ENCODE measurements around the gene SLC39A3. TPM values are rescaled to one million over a fixed set of nuclear protein-coding genes. Genes with fewer than 3 reads are reported as not detected.

Gene SLC39A3
- total and polyA plus RNA-seq, 2 donors (not counting 1 experiment from before 2014, with no cell fraction given): 23.9 to 28.2 TPM

DNA sequence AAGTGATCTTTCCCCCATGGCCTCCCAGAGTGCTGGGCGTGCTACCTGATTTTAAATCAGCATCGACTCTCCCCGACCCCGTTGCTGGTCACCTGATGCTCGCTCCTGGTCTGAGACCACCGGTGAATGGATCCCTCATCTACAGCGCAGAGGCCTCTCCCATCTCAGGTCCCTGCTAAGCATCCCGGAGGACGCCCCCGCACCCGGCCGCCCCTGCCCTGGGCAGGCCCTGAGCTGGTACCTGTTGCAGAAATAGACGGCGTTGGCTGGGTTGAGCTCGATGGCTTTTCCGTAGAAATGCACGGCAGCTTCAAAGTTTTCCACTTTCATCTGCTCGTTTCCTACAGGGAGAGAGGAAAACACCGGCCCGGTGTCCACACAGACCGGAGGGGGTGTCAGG lies 25.1 kb upstream of the SLC39A3 start:
- TF ChIP-seq EZH2 (IDR thresholded peaks at IDR 0.05; ENCODE audit: low read length, missing control alignments): no peak
- TF ChIP-seq, protein P1, sequence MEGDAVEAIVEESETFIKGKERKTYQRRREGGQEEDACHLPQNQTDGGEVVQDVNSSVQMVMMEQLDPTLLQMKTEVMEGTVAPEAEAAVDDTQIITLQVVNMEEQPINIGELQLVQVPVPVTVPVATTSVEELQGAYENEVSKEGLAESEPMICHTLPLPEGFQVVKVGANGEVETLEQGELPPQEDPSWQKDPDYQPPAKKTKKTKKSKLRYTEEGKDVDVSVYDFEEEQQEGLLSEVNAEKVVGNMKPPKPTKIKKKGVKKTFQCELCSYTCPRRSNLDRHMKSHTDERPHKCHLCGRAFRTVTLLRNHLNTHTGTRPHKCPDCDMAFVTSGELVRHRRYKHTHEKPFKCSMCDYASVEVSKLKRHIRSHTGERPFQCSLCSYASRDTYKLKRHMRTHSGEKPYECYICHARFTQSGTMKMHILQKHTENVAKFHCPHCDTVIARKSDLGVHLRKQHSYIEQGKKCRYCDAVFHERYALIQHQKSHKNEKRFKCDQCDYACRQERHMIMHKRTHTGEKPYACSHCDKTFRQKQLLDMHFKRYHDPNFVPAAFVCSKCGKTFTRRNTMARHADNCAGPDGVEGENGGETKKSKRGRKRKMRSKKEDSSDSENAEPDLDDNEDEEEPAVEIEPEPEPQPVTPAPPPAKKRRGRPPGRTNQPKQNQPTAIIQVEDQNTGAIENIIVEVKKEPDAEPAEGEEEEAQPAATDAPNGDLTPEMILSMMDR (conservative IDR thresholded peaks at IDR 0.05 in 1 of 2, IDR thresholded peaks at IDR 0.05 in 1 of 2; ENCODE audit: low read depth in 1 of 2, low read length in 2 of 2): no peak
- no peaks in the 10 kb centered on the region for H3K4me1 ChIP-seq (ENCODE audit: control insufficient read depth, extremely low read depth, insufficient read depth, low read length)
- H4K20me1 ChIP-seq (ENCODE audit: control insufficient read depth, extremely low read depth, insufficient read depth, low read length): no peaks in the 10 kb centered on the region
- no peak overlapping the region for H3K4me2 ChIP-seq (ENCODE audit: extremely low read depth, insufficient read depth, low read length)
- no peak for DNase-seq (ENCODE audit: low read depth in 2 of 2)
- no peak overlapping the region for H3K4me3 ChIP-seq (replicated peaks in 1 of 4; ENCODE audit: control extremely low read depth in 1 of 4, insufficient read depth in 1 of 4, low read depth in 3 of 4, low read length in 4 of 4)
- peaks cover 11% of the 10 kb centered on the region for H3K79me2 ChIP-seq (ENCODE audit: control insufficient read depth, insufficient read depth, low read length)
- peaks cover 16% of the 10 kb centered on the region for H3K36me3 ChIP-seq (ENCODE audit: control insufficient read depth, insufficient read depth, low read length)
- no peaks in the 10 kb centered on the region for H3K27me3 ChIP-seq (ENCODE audit: control insufficient read depth, insufficient read depth, low read length)
- H3K27ac ChIP-seq (ENCODE audit: insufficient read depth, low read length): no peak overlapping the region
- H3K9me3 ChIP-seq (ENCODE audit: control insufficient read depth, insufficient read depth, low read depth, low read length): no peaks in the 10 kb centered on the region
- no peak overlapping the region for H2AFZ ChIP-seq (ENCODE audit: low read length)
- H3K9ac ChIP-seq (ENCODE audit: insufficient read depth, low read length): no peak overlapping the region

DNA sequence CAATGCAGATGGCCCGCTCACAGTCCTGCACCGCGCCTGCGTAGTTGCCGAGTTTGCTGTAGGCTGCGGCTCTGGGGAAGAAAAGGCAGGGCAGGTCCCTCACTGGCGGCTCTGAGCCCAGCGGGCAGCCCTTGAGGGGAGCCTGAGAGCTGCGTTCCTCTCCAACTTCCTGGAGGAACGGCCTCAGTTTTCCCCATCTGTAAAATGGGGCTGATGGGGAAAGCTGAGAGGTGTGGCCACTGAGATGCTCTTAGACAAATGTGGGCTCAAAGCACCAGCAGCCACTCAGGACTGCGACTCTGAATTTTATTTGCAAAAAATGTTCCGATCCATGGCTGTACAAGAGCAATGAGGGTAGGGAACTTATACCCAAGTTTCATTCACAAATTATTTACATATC lies 23.9 kb upstream of the SLC39A3 start:
- Histone ChIP-seq H4K20me1 (ENCODE audit: control insufficient read depth, extremely low read depth, insufficient read depth, low read length) (no peaks in the 10 kb centered on the region), H3K9me3 (ENCODE audit: control insufficient read depth, insufficient read depth, low read depth, low read length) (no peaks in the 10 kb centered on the region), H2AFZ (ENCODE audit: low read length) (no peak overlapping the region), H3K4me1 (ENCODE audit: control insufficient read depth, extremely low read depth, insufficient read depth, low read length) (no peaks in the 10 kb centered on the region), H3K4me2 (ENCODE audit: extremely low read depth, insufficient read depth, low read length) (no peak overlapping the region), H3K79me2 (ENCODE audit: control insufficient read depth, insufficient read depth, low read length) (peaks cover 2% of the 10 kb centered on the region), H3K9ac (ENCODE audit: insufficient read depth, low read length) (no peak overlapping the region), H3K36me3 (ENCODE audit: control insufficient read depth, insufficient read depth, low read length) (peaks cover 17% of the 10 kb centered on the region), H3K27me3 (ENCODE audit: control insufficient read depth, insufficient read depth, low read length) (no peaks in the 10 kb centered on the region), H3K27ac (ENCODE audit: insufficient read depth, low read length) (no peak overlapping the region), H3K4me3 (replicated peaks in 1 of 4; ENCODE audit: control extremely low read depth in 1 of 4, insufficient read depth in 1 of 4, low read depth in 3 of 4, low read length in 4 of 4) (no peak overlapping the region)
- no peak for DNase-seq (ENCODE audit: low read depth in 2 of 2)
- no peak for TF ChIP-seq EZH2 (IDR thresholded peaks at IDR 0.05; ENCODE audit: low read length, missing control alignments)
- TF ChIP-seq, protein P1 (conservative IDR thresholded peaks at IDR 0.05 in 1 of 2, IDR thresholded peaks at IDR 0.05 in 1 of 2; ENCODE audit: low read depth in 1 of 2, low read length in 2 of 2): no peak

DNA sequence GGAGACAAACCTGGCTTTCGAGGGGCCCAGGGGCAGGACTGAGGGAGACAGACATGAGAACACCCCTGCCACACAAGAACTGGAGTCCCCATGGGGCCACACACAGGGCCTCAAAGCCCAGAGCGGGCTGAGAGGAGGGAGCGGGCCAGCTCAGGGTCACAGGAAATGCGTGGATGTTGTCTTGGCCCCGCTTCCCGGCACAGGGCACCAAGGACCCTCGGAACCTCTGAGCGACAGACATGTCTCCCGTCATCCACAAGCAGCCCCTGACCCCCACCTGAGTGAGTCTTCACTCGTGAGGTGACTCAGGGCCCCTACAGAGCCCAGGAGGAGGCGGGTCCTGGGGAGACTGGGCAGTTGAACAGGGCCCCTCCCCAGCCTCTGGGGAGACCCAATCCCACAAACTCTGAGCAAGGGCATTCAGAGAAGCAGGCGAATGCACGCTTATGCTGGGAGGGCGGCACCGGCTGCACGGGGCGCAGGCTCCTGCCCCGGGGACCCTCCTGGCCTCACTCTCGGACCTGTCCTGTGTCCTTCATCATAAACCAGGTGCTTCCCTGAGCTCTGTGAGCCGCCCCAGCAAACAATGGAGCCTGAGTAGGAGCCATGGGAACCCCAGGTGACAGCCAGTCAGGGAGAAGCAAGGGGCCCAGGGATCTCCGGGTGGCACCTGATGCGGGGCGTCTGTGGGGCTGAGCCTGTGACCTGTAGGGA lies 23.1 kb upstream of the SLC39A3 start:
- TF ChIP-seq, protein P1 (conservative IDR thresholded peaks at IDR 0.05 in 1 of 2, IDR thresholded peaks at IDR 0.05 in 1 of 2; ENCODE audit: low read depth in 1 of 2, low read length in 2 of 2): no peak
- no peak for TF ChIP-seq EZH2 (IDR thresholded peaks at IDR 0.05; ENCODE audit: low read length, missing control alignments)
- no peak overlapping the region for H3K27ac ChIP-seq (ENCODE audit: insufficient read depth, low read length)
- no peak overlapping the region for H3K4me2 ChIP-seq (ENCODE audit: extremely low read depth, insufficient read depth, low read length)
- H4K20me1 ChIP-seq (ENCODE audit: control insufficient read depth, extremely low read depth, insufficient read depth, low read length): no peaks in the 10 kb centered on the region
- peaks cover 18% of the 10 kb centered on the region for H3K36me3 ChIP-seq (ENCODE audit: control insufficient read depth, insufficient read depth, low read length)
- no peak overlapping the region for H3K9ac ChIP-seq (ENCODE audit: insufficient read depth, low read length)
- H3K4me1 ChIP-seq (ENCODE audit: control insufficient read depth, extremely low read depth, insufficient read depth, low read length): no peaks in the 10 kb centered on the region
- H3K79me2 ChIP-seq (ENCODE audit: control insufficient read depth, insufficient read depth, low read length): no peaks in the 10 kb centered on the region
- H3K4me3 ChIP-seq (replicated peaks in 1 of 4; ENCODE audit: control extremely low read depth in 1 of 4, insufficient read depth in 1 of 4, low read depth in 3 of 4, low read length in 4 of 4): no peak overlapping the region
- DNase-seq (ENCODE audit: low read depth in 2 of 2): no peak
- H3K27me3 ChIP-seq (ENCODE audit: control insufficient read depth, insufficient read depth, low read length): no peaks in the 10 kb centered on the region
- no peaks in the 10 kb centered on the region for H3K9me3 ChIP-seq (ENCODE audit: control insufficient read depth, insufficient read depth, low read depth, low read length)
- no peak overlapping the region for H2AFZ ChIP-seq (ENCODE audit: low read length)
